Measurements from ENCODE around the gene IER5L.

GRCh38 chr9:129184219-129184524, 6.1 kb upstream of the IER5L start:
- TF ChIP-seq CTCF (optimal IDR thresholded peaks at IDR 0.05 in 1 of 3, IDR thresholded peaks at IDR 0.05 in 1 of 3, conservative IDR thresholded peaks at IDR 0.05 in 1 of 3; ENCODE audit: extremely low read depth in 1 of 3, insufficient read depth in 2 of 3, low read length in 3 of 3): no peak
- TF ChIP-seq EZH2 (IDR thresholded peaks at IDR 0.05; ENCODE audit: low read length): no peak
